ENCODE data around the gene ZNF444.
A peak's percentile ranks its signal among the peaks of the same experiment; 100 is the strongest.
"Not testable (repeated sequence)": the region's sequence is repeated elsewhere in the genome, so short reads cannot be mapped to it uniquely, and the experiment has no call there.

Gene ZNF444

DNA sequence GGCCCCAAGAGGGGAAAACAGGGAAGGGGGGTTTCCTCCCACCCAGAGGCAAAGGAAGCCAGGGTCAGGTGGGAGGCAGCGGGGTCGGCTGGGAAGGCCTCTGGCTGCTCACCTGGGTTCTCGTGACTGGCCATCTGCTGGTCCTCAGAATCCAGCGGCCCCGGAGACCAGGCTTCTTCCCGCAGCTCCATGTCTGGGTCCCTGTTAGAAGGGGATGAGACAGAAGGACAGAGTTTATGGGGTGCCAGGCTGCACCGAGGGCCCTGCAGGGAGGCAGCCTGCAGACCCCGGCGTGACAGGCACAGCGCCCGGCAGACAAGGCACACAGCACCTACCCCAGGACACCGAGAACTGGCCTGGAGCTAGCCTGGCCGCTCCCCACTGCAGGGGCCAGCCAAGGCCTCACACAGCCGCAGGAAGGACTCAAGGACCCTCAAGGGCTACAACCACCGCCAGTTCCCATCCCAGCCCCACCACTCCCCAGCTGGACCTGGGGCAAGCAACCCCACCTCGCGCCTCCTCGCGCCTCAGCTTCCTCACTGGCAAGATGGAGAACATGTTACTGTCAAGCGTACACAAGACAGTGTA is 38.0 kb upstream of the ZNF444 start:
- no peaks in the 10 kb centered on the region for H3K4me1 ChIP-seq (ENCODE audit: insufficient read depth, low read length, poor library complexity, severe bottlenecking)
- H3K4me3 ChIP-seq (ENCODE audit: low read length, poor library complexity, severe bottlenecking), result no peak overlapping the region
- no peak for TF ChIP-seq EZH2phosphoT487 (IDR thresholded peaks at IDR 0.05; ENCODE audit: borderline replicate concordance)
- TF ChIP-seq, protein P1, sequence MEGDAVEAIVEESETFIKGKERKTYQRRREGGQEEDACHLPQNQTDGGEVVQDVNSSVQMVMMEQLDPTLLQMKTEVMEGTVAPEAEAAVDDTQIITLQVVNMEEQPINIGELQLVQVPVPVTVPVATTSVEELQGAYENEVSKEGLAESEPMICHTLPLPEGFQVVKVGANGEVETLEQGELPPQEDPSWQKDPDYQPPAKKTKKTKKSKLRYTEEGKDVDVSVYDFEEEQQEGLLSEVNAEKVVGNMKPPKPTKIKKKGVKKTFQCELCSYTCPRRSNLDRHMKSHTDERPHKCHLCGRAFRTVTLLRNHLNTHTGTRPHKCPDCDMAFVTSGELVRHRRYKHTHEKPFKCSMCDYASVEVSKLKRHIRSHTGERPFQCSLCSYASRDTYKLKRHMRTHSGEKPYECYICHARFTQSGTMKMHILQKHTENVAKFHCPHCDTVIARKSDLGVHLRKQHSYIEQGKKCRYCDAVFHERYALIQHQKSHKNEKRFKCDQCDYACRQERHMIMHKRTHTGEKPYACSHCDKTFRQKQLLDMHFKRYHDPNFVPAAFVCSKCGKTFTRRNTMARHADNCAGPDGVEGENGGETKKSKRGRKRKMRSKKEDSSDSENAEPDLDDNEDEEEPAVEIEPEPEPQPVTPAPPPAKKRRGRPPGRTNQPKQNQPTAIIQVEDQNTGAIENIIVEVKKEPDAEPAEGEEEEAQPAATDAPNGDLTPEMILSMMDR (conservative IDR thresholded peaks at IDR 0.05; ENCODE audit: low read length), result no peak
- no peak overlapping the region for H2AFZ ChIP-seq (ENCODE audit: low read length)
- no peaks in the 10 kb centered on the region for H3K9me3 ChIP-seq (ENCODE audit: insufficient read depth, low read depth, low read length)
- no peak overlapping the region for H3K4me2 ChIP-seq (ENCODE audit: low read depth, low read length, poor library complexity, severe bottlenecking)
- H4K20me1 ChIP-seq (ENCODE audit: insufficient read depth, low read length, poor library complexity, severe bottlenecking), result peaks cover 46% of the 10 kb centered on the region
- no peaks in the 10 kb centered on the region for H3F3A ChIP-seq (ENCODE audit: low read depth)
- H3K9ac ChIP-seq (ENCODE audit: low read depth, low read length, poor library complexity, severe bottlenecking), result no peak overlapping the region
- no peaks in the 10 kb centered on the region for H3K27me3 ChIP-seq (ENCODE audit: insufficient read depth, low read length, poor library complexity, severe bottlenecking)
- H3K36me3 ChIP-seq (ENCODE audit: insufficient read depth, low read length), result peaks cover 42% of the 10 kb centered on the region; the same call in 1 of the 2 replicates
- H3K9me2 ChIP-seq (replicated peaks; ENCODE audit: low read depth, low read length), result no peaks in the 10 kb centered on the region
- peaks cover 55% of the 10 kb centered on the region for H3K79me2 ChIP-seq (ENCODE audit: insufficient read depth, low read length)

DNA sequence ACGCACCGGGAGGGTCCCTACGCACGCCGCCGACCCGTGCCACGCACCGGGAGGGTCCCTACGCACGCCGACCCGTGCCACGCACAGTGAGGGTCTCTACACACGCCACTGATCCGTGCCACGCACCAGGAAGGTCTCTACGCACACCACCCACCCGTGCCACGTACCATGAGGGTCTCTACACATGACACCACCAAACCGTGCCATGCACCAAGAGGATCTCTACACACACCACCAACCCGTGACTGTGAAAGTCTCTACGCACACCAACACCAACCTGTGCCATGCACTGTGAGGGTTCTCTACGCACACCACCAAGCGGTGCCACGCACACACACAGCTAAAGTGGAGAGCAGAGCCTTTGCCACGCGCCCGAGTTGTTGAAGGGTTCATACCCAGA is 36.7 kb upstream of the ZNF444 start:
- Histone ChIP-seq H3K9me3 (ENCODE audit: insufficient read depth, low read depth, low read length) (no peaks in the 10 kb centered on the region), H3K36me3 (ENCODE audit: insufficient read depth, low read length) (peaks cover 36% of the 10 kb centered on the region; the same call in 1 of the 2 replicates), H3K9ac (ENCODE audit: low read depth, low read length, poor library complexity, severe bottlenecking) (no peak overlapping the region), H3K4me2 (ENCODE audit: low read depth, low read length, poor library complexity, severe bottlenecking) (no peak overlapping the region), H3K4me3 (ENCODE audit: low read length, poor library complexity, severe bottlenecking) (no peak overlapping the region), H3K9me2 (replicated peaks; ENCODE audit: low read depth, low read length) (no peaks in the 10 kb centered on the region), H3K4me1 (ENCODE audit: insufficient read depth, low read length, poor library complexity, severe bottlenecking) (no peaks in the 10 kb centered on the region), H4K20me1 (ENCODE audit: insufficient read depth, low read length, poor library complexity, severe bottlenecking) (peaks cover 59% of the 10 kb centered on the region), H3F3A (ENCODE audit: low read depth) (no peaks in the 10 kb centered on the region), H2AFZ (ENCODE audit: low read length) (no peak overlapping the region), H3K27me3 (ENCODE audit: insufficient read depth, low read length, poor library complexity, severe bottlenecking) (no peaks in the 10 kb centered on the region), H3K79me2 (ENCODE audit: insufficient read depth, low read length) (peaks cover 68% of the 10 kb centered on the region)
- TF ChIP-seq, protein P1 (conservative IDR thresholded peaks at IDR 0.05; ENCODE audit: low read length), result no peak
- no peak for TF ChIP-seq EZH2phosphoT487 (IDR thresholded peaks at IDR 0.05; ENCODE audit: borderline replicate concordance)

DNA sequence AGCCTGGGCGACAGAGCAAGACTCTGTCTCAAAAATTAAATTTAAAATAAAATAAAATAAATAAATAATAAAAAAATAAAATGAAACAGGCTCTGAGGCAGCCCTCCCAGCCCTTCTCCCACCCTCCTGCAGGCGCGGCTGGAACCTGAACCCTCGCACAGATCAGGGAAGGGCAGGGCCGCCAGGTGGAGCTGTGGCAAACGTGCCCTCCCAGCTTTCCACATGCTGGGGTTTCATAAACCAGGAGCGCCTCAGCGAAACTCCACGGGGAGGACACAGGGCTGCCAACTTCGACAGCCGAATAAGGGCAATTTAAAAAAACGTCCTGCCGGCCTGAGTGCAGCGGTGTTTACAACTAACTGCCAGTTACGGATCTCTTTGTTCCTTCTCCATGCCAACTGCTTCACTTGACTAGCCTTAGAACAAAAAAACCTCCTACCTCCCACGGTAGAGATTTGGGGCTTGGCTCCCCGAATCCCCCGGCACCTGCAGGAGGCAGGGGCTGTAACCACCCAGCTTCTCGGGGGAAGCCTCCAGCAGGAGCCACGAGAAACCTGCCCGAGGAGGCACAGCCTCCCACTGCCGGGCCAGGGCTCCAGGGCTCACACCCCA is 35.9 kb upstream of the ZNF444 start:
- Histone ChIP-seq H3F3A (ENCODE audit: low read depth) (no peaks in the 10 kb centered on the region), H3K9ac (ENCODE audit: low read depth, low read length, poor library complexity, severe bottlenecking) (no peak overlapping the region), H4K20me1 (ENCODE audit: insufficient read depth, low read length, poor library complexity, severe bottlenecking) (peaks cover 59% of the 10 kb centered on the region), H3K27me3 (ENCODE audit: insufficient read depth, low read length, poor library complexity, severe bottlenecking) (no peaks in the 10 kb centered on the region), H3K9me3 (ENCODE audit: insufficient read depth, low read depth, low read length) (no peaks in the 10 kb centered on the region), H3K4me3 (ENCODE audit: low read length, poor library complexity, severe bottlenecking) (no peak overlapping the region), H2AFZ (ENCODE audit: low read length) (no peak overlapping the region), H3K36me3 (ENCODE audit: insufficient read depth, low read length) (peaks cover 30% of the 10 kb centered on the region; the same call in 1 of the 2 replicates), H3K79me2 (ENCODE audit: insufficient read depth, low read length) (peaks cover 76% of the 10 kb centered on the region), H3K9me2 (replicated peaks; ENCODE audit: low read depth, low read length) (no peaks in the 10 kb centered on the region), H3K4me2 (ENCODE audit: low read depth, low read length, poor library complexity, severe bottlenecking) (no peak overlapping the region), H3K4me1 (ENCODE audit: insufficient read depth, low read length, poor library complexity, severe bottlenecking) (no peaks in the 10 kb centered on the region)
- no peak for TF ChIP-seq EZH2phosphoT487 (IDR thresholded peaks at IDR 0.05; ENCODE audit: borderline replicate concordance)
- TF ChIP-seq, protein P1 (conservative IDR thresholded peaks at IDR 0.05; ENCODE audit: low read length), result peak; percentile 54

DNA sequence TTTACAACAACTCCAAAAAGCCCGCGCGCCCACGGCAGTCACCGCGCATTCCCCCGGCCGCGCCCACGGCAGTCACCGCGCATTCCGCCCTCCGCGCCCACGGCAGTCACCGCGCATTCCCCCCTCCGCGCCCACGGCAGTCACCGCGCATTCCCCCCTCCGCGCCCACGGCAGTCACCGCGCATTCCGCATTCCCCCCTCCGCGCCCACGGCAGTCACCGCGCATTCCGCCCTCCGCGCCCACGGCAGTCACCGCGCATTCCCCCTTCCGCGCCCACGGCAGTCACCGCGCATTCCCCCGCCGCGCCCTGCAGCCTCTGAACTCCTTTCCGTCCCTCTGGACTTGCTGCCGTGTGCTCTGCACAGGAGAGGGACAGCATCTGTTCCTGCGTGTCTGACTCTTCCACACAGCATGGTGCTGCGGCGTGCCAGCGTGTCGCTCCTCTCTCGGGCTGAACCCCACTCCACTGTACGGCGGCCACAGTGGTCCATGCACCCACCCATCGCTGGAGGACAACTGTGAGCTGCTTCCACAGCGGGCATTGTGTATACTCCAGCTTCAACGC is 35.2 kb upstream of the ZNF444 start:
- peaks cover 23% of the 10 kb centered on the region; the same call in 1 of the 2 replicates for H3K36me3 ChIP-seq (ENCODE audit: insufficient read depth, low read length)
- H3F3A ChIP-seq (ENCODE audit: low read depth); H3K9me2 ChIP-seq (replicated peaks; ENCODE audit: low read depth, low read length); H2AFZ ChIP-seq (ENCODE audit: low read length); H3K9ac ChIP-seq (ENCODE audit: low read depth, low read length, poor library complexity, severe bottlenecking); H3K4me2 ChIP-seq (ENCODE audit: low read depth, low read length, poor library complexity, severe bottlenecking); H3K4me3 ChIP-seq (ENCODE audit: low read length, poor library complexity, severe bottlenecking); H3K4me1 ChIP-seq (ENCODE audit: insufficient read depth, low read length, poor library complexity, severe bottlenecking); H3K27me3 ChIP-seq (ENCODE audit: insufficient read depth, low read length, poor library complexity, severe bottlenecking); H3K9me3 ChIP-seq (ENCODE audit: insufficient read depth, low read depth, low read length): not testable (repeated sequence)
- H4K20me1 ChIP-seq (ENCODE audit: insufficient read depth, low read length, poor library complexity, severe bottlenecking), result peaks cover 65% of the 10 kb centered on the region
- peaks cover 83% of the 10 kb centered on the region for H3K79me2 ChIP-seq (ENCODE audit: insufficient read depth, low read length)
